GM18526 (cell line): ENCODE measurements around the gene KCNK4.

ENCODE experiments used
- POLR2A ChIP-seq: IDR thresholded peaks from 3 replicates; pipeline ENCODE4 v1.6.1; 2011; ENCODE audit not compliant: insufficient read length; ENCODE audit errors: extremely low read depth

The KCNK4 gene

DNA sequence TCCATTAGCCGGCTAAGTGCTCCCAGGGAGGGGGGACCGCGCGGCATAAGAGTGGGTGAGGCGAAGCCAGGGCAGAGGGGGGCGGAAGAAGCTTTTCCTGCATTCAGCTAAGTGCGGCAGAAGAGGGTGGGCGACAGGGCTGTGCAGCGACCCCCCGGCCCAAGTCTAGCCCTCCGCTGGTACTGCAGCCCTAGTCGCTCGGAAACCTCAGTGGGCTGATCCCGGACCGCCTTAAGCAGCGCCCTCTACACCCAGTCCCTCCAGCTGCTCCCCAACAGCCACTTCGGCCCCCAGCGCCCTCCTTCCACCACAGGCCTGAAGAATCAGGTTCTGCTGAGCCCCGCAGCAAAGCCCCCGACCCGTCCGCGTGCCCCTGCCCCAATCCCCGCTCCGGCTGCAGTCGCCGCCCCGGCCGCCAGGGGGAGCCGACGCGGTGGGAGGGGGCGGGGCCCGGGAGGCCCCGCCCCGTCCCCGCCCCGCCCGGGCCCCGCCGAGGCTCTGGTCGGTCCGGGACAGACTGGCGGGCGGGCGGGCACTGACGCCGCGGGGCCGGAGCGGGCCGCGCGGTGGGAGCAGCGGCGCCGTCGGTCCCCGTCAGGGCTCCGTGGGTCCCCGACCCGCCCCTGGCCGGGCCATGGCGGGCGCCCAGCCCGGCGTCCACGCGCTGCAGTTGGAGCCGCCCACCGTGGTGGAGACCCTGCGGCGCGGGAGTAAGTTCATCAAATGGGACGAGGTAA is 39.9 kb upstream of the KCNK4 start, which contains the start of gene PLCB3:
TSS of gene PLCB3 (plus strand) at position 515 of the 737 bp plus-strand sequence. CDS start at position 635, 120 bp downstream.
- peak; percentile 54 for TF ChIP-seq POLR2A

DNA sequence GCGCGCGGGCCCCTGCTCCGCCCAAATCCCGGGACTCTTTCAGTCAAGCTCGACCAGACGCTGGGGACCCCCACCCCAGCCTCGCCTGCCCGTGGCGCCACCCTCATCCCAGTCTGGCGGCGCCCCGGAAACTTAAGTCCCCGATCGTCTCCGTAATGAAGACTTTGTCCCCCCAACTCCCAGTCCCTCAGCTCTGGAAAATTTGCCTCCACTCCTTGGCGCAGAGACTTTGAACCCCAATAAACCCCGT is 39.4 kb upstream of the KCNK4 start:
- TF ChIP-seq POLR2A: no peak

DNA sequence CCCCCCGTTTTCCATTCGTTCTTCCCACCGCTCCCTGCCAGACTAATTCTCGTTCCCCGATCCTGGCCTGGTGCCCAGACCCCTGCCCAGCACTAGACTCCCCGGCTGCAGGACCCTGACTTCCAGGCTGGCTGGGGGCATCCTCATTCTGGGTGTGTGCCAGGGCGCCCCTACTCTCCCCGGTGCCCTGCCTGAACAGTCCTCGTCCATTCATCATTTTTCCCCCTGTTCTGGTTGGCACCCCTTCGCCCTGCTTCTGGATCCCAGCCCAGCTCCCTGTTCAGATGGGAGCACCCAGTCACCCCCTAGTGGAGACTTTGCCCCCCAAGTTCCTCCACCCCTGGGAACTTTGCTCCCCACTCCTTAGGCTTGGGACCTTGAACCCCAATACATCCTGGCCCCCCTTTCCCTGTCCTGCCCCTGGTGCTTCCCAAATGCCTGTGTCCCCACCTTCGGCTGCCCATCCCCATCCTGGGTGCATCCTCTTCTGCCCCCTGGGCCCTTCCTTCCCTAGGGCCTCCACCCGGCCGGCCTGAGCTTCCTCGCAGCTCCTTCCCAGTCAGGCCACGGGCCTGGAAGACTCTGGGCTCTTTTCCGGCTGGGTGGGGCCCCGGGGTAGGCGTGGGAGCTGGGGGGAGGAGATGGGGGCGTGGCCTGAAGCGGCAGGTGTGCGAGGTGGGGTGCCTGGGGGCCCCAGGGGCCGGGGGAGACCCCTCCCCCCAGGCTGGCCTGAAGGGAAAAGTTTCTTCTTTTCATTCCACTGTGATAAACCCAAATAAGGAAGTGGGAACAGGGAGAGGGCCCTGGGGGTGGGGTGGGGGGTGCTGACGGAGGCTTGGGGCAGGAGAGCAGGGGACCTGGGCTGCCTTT is 38.9 kb upstream of the KCNK4 start:
- no peak for TF ChIP-seq POLR2A

DNA sequence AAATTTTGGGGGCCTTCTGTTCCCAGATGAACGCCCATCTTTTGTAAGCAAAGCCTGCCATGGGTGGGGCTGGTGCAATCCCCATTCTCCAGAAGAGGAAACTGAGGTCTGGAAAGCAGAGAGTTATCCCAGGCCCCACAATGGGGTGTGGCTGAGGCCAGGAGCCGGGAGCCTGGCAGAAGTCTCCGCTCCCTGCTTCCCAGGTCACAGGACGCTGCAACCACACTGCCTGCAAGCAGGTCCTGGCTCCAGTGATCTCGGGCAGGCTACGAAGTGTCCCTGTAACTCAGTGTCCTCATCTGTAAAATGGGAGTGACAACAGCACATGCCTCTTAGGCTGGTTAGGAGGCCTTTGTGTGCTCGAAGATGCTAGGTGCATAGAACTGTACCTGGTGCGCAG is 38.1 kb upstream of the KCNK4 start:
- TF ChIP-seq POLR2A: no peak

DNA sequence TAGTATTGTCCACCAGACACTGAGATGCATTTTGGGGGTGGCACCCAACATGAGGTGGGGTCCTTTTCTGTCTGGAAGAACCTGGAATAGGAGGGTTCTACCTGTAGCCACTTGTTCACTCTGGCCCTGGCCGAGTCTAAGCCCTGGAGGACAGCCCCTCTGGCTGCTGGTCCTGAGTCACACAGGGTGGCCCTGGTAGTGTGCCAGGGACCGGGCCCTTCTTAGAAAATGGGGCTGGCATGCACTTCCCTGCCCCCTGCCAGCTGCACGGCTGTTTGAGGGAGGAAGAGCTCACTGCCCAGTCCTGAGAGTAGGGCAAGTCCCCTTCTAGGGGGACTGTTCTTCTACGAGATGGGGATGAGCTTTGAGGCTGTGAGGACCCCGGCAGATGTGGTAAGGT is 37.6 kb upstream of the KCNK4 start:
- TF ChIP-seq POLR2A: no peak

DNA sequence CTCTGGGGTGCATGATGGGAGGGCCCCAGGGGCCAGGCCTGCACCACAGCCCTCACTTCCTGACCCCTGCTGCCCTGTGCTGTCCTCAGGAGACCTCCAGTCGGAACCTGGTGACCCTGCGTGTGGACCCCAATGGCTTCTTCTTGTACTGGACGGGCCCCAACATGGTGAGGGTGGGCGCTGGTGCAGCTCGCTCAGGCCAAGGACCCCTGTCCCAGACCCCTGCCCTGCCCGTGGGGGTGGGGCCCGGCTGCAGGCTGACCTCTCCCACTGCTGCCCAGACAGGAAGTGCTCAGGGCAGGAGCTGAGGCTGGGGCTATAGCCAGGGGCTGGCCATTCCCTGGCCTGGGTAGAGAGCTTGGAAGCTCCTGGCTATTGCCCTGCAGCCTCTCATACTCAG is 36.8 kb upstream of the KCNK4 start:
- no peak for TF ChIP-seq POLR2A

DNA sequence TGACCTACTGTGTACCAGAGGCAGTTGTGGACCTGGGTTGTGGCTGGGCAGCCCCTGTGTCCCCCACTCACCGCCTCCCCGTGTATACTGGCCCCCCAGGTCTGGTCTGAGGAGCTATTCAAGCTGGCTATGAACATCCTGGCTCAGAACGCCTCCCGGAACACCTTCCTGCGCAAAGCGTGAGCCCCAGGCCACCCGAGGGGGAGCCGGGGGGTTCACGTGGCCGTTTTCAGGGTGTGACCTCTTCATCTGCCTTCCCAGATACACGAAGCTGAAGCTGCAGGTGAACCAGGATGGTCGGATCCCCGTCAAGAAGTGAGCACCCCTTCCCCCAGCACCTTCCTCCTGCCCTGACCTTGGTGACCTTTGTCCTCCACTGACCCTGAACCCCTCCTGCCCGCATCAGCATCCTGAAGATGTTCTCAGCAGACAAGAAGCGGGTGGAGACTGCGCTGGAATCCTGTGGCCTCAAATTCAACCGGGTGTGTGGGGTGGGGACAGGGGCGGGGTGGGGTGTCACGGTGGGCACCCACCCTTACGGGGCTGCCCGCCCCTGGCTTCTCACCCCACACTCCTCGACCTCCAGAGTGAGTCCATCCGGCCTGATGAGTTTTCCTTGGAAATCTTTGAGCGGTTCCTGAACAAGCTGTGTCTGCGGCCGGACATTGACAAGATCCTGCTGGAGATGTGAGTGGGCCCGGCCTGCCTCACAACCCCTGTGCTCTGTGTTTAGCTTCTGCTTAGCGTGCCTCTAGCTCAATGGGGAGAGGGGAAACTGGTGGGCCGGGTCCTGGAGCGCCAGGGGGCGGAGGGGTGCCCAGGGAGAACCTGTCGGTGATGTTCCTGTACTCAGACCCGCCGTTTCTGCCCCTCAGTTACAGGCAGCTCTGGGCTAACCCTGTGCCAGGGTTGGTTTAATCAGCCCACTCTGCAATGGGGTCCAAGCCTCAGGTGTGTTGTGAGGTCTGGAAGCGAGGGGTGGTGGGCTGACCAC is 35.7 kb upstream of the KCNK4 start:
- no peak for TF ChIP-seq POLR2A

DNA sequence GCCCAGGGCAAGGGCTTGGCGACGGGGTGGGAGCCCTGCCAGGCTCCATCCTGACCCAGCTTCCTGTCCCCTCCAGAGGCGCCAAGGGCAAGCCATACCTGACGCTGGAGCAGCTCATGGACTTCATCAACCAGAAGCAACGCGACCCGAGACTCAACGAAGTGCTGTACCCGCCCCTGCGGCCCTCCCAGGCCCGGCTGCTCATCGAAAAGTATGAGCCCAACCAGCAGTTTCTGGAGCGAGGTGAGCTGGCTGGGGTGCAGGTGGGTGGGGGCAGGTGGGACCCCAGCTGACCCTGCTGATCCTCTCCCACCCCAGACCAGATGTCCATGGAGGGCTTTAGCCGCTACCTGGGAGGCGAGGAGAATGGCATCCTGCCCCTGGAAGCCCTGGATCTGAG is 34.8 kb upstream of the KCNK4 start:
- TF ChIP-seq POLR2A: no peak

DNA sequence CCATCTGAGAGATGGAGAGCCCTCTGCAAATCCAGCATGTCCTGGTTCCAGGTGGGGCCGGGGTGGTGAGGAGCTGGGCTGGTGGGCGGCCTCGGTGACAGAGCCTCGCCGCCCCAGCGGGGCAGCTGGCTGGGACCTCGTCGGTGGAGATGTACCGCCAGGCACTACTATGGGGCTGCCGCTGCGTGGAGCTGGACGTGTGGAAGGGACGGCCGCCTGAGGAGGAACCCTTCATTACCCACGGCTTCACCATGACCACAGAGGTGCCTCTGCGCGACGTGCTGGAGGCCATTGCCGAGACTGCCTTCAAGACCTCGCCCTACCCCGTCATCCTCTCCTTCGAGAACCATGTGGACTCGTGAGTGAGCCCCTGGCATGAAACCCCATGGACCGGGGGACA is 32.7 kb upstream of the KCNK4 start:
- no peak for TF ChIP-seq POLR2A

DNA sequence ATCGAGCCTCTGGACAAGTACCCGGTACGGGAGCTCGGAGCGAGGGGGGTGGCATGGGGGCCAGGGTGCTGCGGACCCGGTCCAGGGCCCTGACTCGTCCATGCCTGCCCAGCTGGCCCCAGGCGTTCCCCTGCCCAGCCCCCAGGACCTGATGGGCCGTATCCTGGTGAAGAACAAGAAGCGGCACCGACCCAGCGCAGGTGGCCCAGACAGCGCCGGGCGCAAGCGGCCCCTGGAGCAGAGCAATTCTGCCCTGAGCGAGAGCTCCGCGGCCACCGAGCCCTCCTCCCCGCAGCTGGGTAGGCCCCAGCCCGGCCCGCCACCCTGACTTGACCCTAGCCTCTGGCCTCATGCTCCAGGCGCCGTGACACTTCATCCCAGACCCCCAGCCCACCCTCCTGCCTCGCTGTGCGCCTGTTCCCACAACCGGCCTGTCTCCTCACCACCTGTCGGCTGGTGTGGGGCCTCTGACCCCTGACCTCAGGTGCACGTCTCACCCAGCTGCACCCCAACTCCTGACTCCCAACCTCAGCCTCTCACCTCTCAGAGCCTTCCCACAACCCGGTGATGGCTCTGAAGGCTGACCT is 32.1 kb upstream of the KCNK4 start:
- TF ChIP-seq POLR2A: no peak

DNA sequence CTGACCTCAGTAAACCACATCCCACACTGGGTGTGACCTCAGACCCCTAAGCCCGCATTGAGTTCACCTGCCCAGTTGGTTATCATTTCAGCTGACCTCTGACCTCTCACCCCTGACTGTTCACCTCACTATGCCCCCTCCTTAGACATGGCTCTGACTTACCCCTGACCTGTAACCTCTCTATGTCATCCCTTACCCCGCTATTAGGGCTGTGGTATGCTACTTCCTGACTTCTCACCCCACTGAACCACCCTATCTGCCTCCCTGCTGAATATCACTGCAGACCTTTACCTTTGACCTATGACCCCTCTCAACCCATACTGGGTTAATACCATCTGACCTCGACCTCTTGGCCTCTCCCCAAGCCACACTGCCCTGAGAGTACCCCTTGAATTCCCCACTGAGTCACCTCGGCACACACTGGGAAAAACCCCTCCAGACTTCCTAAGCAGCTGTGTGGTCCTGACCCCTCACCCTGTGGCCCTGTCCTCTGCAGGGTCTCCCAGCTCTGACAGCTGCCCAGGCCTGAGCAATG is 31.5 kb upstream of the KCNK4 start:
- TF ChIP-seq POLR2A: no peak

DNA sequence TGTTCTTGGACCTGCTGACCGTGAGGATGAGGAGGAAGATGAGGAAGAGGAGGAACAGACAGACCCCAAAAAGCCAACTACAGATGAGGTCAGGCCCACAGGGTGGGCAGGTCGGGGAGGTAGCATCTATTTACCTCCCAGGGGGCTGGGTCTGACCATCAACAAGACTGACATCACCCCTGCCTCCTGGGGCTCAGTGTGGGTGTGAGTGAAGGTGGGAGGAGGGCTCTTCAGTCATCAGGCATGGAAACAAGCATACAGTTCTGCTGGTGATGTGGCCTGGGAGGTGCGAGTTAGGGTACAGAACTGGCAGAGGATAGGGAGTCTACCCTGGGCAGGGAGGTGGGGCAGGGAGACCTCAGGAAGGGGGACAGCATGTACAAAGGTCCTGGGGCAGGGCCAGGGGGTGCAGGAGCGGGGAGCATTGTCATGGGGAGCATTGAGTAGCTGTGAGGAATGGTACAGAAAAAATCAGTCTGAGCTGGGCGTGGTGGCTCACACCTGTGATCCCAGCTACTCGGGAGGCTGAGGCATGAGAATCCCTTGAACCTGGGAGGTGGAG is 30.9 kb upstream of the KCNK4 start:
- TF ChIP-seq POLR2A: no peak

DNA sequence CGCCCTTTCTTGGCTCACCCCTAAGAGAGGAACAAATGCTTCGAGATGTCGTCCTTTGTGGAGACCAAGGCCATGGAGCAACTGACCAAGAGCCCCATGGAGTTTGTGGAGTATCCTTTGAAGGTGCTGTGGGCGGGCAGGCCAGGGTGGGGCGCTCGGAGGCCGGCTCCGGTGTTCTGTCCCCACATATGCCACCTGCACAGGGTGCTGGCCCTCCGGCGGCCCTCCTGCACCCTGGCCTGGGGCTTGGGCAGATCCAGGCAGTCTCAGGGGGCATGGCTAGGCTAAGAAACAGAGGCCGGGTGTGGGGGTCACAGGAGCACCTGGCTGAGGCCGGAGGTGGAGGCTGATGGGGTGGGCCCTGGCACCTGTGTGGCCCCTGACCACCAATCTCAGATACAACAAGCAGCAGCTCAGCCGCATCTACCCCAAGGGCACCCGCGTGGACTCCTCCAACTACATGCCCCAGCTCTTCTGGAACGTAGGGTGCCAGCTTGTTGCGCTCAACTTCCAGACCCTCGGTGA is 29.5 kb upstream of the KCNK4 start:
- no peak for TF ChIP-seq POLR2A

DNA sequence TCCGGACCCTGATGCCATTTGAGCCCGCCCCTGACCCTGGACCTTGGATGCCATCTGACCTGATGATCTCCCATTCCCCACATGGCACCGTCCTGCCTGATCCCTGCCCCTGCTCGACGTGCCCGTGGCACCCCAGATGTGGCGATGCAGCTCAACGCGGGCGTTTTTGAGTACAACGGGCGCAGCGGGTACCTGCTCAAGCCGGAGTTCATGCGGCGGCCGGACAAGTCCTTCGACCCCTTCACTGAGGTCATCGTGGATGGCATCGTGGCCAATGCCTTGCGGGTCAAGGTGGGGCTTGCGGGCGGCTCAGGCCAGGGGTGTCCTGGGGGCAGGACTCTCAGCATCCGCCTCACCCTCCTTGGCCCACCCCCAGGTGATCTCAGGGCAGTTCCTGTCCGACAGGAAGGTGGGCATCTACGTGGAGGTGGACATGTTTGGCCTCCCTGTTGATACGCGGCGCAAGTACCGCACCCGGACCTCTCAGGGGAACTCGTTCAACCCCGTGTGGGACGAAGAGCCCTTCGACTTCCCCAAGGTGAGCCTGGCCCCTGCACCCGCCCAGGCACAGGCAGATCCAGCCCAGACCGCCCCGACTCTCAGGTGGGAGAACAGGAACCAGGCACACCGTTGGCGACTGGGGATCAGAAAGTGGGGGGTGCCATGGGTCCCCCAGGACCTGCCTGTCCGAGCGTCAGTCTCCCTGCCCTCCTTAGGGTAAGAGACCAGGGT is 28.7 kb upstream of the KCNK4 start:
- no peak for TF ChIP-seq POLR2A
